ENCODE data around the gene ANKHD1. TPM values are rescaled to one million over a fixed set of nuclear protein-coding genes. Genes with fewer than 3 reads are reported as not detected.

The ANKHD1 gene, protein sequence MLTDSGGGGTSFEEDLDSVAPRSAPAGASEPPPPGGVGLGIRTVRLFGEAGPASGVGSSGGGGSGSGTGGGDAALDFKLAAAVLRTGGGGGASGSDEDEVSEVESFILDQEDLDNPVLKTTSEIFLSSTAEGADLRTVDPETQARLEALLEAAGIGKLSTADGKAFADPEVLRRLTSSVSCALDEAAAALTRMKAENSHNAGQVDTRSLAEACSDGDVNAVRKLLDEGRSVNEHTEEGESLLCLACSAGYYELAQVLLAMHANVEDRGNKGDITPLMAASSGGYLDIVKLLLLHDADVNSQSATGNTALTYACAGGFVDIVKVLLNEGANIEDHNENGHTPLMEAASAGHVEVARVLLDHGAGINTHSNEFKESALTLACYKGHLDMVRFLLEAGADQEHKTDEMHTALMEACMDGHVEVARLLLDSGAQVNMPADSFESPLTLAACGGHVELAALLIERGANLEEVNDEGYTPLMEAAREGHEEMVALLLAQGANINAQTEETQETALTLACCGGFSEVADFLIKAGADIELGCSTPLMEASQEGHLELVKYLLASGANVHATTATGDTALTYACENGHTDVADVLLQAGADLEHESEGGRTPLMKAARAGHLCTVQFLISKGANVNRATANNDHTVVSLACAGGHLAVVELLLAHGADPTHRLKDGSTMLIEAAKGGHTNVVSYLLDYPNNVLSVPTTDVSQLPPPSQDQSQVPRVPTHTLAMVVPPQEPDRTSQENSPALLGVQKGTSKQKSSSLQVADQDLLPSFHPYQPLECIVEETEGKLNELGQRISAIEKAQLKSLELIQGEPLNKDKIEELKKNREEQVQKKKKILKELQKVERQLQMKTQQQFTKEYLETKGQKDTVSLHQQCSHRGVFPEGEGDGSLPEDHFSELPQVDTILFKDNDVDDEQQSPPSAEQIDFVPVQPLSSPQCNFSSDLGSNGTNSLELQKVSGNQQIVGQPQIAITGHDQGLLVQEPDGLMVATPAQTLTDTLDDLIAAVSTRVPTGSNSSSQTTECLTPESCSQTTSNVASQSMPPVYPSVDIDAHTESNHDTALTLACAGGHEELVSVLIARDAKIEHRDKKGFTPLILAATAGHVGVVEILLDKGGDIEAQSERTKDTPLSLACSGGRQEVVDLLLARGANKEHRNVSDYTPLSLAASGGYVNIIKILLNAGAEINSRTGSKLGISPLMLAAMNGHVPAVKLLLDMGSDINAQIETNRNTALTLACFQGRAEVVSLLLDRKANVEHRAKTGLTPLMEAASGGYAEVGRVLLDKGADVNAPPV (N-terminal part only)
- total RNA-seq: 59.8 and 89.8 TPM in 2 replicates

DNA sequence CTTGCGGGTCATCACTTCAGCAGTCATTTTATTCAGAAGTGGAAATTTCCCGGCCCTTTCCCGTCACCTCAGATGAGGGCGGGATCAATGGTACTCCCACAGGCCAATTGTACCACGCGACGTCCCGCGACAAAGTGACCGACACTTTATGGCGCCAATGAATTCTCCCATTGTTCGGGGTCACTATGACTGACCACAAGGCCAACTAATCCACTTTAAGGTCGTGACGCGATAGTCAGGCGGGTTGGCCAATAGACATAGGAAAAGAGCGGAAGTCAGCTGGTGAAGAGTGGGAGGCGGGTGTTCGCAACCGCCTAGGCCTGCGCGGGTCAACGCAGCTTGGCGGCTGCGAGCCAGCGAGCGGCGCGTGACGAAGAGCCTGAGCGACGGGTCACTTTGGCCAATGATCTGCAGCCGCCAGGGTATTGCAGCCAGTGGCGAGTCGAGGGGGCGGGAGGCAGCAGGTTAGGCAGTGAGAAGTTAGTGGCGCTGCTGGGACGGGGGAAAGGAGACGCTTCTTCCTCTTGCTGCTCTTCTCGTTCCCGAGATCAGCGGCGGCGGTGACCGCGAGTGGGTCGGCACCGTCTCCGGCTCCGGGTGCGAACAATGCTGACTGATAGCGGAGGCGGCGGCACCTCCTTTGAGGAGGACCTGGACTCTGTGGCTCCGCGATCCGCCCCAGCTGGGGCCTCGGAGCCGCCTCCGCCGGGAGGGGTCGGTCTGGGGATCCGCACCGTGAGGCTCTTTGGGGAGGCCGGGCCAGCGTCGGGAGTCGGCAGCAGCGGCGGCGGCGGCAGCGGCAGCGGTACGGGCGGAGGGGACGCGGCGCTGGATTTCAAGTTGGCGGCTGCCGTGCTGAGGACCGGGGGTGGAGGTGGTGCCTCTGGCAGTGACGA, at the start of gene ANKHD1:
Gene ANKHD1, plus strand, starts transcription at position 472 of the 896 bp plus-strand sequence. Its CDS starts 135 bp downstream, at position 607.
- peak; percentile 100 for DNase-seq (ENCODE audit: low read depth, low spot score)

DNA sequence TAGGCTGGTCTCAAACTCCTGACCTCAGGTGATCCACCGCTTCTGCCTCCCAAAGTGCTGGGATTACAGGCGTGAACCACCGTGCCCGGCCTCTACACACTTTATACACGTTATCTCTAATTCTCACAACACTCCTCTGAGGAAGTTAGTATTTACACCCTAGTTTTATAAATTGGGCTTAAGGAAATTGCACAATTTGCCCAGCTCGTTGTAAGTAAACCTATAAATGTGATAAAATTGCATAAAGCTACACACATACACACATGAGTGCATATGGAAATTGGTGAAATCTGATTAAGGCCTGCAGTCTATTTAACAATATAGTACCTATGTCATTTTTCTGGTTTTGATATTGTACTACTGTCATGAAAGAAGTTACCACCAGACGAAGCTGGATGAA, 46.1 kb upstream of the ANKHD1 start:
- DNase-seq (ENCODE audit: low read depth, low spot score): no peak

DNA sequence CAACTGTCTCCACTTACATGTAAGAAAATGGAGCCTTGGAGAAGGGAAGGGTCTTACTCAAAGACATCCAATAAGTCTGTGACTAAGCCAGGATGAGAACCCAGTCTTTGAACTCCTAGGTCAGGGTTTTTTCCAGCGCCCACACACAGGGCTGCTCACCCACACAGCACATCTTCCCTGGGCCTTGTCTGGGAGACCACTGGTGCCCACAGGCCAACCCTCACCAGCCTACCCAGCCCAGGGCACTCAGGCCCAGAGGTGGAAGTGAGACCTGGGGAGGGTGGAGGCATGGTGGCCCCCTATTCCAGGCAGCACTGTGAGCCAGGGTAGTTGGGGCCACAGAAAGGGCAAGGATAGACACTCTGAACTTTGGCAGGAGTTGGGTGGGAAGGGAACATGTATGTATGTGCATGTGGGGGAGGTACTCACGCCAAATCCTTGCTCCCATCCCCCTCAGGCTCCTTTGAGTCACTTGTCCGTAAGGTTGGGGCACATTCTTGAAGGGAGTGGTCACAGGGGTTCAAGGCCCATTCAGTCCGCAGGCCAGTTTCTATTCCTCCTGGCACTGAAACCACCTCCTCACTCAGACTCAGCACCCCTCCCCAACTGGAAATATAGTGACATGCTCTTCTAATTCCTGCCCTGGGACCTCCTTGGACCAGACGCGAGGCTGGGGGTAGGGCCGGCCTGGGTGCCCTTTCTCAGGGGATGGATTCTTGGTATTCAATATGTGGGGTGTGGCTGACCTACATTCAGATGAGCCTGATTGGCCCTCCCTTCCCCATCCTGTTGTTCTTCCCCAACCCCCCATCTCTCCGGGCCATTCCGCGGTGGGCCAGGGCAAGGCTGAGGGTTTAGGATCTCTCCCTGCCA, 44.5 kb upstream of the ANKHD1 start:
- no peak for DNase-seq (ENCODE audit: low read depth, low spot score)

DNA sequence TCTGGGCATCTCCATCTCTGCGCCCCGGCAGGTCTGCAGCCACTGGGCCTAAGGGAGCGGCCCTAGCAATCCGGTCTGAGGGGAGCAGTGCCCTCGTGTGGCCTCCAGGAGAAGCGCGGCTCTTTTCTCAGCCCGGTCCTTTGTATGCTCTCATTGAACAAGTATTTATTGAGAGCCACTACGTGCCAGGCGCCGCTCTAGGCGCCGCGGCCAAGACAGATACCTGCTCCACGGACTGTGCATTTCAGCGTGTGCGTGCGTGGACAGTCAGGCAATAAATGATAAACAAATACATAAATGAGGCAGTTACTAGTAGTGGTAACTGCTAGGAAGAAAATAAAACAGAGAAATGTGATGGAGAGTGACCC, 43.9 kb upstream of the ANKHD1 start:
- peak; percentile 63 for DNase-seq (ENCODE audit: low read depth, low spot score)

DNA sequence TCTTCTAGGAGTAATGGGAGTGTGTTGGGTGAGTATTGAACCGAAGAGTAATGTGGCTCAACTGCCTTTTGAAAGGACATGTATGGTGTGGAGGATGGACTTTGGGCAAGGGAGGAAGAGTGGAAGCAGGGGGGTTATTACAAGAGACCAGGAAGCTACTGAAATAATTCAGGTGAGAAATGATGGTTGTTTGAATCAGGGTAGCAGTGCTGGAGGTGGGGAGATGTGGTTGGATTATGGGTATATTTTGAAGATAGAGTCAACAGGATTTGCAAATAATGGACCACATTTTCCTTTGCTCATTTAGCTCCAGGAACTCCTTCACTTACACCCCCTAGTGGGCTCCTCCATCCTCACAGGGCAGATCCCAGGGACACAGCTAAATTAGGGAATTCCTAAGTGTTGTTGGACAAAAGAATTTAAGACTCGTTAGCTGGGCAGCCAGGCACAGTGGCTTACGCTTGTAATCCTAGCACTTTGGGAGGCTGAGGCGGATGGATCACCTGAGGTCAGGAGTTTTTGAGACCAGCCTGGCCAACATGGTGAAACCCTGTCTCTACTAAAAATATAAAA, 42.8 kb upstream of the ANKHD1 start:
- DNase-seq (ENCODE audit: low read depth, low spot score): no peak

DNA sequence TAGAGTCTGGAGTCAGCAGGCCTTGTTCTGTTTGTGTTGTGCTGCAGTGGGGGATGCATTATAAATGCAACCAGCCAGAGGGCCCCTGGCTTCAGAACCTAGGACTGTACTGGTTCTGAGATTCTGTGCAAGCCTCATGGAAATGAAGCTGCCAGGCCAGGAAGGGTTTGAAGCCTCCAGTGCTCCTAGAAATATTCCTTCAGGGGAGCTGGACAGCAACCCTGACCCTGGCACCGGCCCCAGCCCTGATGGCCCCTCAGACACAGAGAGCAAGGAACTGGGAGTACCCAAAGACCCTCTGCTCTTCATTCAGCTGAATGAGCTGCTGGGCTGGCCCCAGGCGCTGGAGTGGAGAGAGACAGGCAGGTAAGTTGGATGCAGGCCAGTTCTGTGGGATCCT, 41.5 kb upstream of the ANKHD1 start, which contains the start of gene SLC4A9:
Gene SLC4A9, plus strand, starts transcription at position 94 of the 400 bp plus-strand sequence. Its CDS starts 43 bp downstream, at position 137.
- DNase-seq (ENCODE audit: low read depth, low spot score): no peak

DNA sequence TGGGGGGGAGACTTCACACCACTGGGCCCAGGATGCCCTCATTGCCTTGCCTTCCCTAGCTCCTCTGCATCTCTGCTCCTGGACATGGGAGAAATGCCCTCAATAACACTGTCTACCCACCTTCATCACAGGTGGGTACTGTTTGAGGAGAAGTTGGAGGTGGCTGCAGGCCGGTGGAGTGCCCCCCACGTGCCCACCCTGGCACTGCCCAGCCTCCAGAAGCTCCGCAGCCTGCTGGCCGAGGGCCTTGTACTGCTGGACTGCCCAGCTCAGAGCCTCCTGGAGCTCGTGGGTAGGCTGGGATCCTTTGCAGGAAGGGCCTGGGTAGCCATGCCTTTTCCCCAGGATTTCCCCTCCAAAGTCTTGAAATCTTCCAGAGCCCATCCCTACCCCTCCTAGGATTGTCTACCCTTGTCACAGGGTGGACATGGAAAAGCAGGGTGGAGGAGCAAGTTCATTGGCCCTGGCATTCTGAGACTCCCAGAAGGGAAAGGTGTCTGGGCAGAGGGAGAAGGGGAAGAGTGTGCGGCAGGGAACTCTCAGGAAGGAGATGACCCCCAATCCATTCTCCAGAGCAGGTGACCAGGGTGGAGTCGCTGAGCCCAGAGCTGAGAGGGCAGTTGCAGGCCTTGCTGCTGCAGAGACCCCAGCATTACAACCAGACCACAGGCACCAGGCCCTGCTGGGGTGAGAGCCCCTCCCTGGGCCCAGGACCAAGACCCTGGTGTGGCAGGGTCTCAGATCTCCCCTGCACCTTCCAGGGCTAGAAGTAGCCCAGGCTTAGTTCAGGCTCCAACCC, 40.8 kb upstream of the ANKHD1 start:
- no peak for DNase-seq (ENCODE audit: low read depth, low spot score)

DNA sequence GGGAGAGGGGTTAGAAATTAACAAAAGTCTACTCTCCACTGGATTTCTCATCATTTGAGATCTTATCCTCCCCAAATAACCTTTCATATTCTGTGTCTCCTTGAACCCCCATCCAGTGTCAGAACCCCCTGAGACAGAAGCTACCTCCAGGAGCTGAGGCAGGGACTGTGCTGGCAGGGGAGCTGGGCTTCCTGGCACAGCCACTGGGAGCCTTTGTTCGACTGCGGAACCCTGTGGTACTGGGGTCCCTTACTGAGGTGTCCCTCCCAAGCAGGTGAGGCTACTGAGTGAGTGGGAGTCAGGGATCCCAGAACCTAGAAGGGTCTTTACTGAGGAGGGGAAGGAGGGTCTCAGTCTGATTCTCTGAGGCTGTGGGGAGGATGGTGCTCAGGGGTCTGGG, 39.7 kb upstream of the ANKHD1 start:
- no peak for DNase-seq (ENCODE audit: low read depth, low spot score)

DNA sequence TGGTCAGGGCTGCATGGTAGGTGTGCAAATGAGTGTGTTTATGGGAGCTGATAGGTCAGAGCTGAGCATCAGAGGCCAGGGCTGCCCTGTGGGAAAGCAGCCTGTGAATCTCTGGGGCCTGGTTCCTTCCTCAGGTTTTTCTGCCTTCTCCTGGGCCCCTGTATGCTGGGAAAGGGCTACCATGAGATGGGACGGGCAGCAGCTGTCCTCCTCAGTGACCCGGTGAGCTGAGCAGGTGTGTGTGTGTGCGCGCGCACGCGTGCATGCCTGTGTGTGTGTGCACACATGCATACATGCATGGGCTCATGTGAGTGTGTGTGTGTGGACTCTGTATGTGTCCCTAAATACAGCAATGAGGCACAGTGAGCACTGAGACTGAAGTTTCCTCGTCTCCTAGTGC, 39.3 kb upstream of the ANKHD1 start:
- DNase-seq (ENCODE audit: low read depth, low spot score): no peak

DNA sequence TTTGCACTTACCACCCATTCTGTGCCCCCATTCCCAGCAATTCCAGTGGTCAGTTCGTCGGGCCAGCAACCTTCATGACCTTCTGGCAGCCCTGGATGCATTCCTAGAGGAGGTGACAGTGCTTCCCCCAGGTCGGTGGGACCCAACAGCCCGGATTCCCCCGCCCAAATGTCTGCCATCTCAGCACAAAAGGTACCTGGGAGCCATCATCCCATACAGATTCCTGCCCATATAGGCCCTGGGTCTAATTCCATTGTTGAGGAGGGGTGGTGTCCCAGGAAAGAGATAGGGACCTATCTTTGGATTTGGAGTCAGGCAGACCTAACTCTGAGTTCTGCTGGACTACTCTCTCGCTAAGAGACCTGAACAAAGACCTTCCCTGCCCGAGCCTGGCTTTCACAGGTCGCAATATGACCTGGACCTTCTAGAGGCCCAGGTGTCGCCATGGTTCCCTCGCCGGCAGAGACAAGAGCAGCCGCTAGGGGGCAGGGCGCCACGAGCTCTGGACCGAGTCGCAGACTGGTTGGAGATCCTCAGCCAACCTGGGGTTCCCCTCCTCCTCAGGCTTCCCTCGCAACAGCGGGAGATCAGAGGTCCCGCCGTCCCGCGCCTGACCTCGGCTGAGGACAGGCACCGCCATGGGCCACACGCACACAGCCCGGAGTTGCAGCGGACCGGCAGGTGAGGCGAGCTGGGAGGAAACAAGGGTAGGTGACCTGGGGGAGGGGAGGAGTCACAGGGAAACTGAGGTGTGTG, 38.6 kb upstream of the ANKHD1 start:
- DNase-seq (ENCODE audit: low read depth, low spot score): no peak

DNA sequence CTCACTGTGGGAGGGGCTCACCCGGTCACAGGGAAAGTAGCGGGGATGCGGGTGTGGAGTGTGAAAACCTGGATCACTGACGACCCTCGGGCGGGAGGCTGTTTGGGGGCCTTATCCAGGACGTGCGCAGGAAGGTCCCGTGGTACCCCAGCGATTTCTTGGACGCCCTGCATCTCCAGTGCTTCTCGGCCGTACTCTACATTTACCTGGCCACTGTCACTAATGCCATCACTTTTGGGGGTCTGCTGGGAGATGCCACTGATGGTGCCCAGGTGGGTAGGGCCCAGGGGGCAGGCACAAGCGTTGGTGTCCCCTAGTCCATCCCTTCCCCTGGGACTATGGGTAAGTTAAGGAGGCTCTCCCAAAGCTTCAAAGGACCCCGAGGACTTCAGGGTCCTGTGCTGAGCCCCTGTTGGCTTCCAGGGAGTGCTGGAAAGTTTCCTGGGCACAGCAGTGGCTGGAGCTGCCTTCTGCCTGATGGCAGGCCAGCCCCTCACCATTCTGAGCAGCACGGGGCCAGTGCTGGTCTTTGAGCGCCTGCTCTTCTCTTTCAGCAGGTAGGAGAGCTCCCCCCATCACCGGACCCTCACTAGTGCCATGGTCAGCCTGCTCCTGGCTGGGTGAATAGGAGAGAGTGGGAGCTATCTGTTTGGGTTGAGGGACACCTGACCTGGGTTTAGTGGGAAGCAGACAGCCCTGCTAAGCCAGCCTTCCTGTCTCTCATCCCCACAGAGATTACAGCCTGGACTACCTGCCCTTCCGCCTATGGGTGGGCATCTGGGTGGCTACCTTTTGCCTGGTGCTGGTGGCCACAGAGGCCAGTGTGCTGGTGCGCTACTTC, 37.8 kb upstream of the ANKHD1 start:
- DNase-seq (ENCODE audit: low read depth, low spot score): no peak

DNA sequence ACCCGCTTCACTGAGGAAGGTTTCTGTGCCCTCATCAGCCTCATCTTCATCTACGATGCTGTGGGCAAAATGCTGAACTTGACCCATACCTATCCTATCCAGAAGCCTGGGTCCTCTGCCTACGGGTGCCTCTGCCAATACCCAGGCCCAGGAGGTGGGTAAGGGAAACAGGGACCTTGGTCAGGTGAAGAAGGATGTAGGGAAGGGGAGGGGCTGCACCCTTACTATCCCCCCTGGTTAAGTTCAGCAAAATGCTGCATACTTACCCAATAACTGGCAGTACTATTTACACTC, 37.2 kb upstream of the ANKHD1 start:
- DNase-seq (ENCODE audit: low read depth, low spot score): no peak

DNA sequence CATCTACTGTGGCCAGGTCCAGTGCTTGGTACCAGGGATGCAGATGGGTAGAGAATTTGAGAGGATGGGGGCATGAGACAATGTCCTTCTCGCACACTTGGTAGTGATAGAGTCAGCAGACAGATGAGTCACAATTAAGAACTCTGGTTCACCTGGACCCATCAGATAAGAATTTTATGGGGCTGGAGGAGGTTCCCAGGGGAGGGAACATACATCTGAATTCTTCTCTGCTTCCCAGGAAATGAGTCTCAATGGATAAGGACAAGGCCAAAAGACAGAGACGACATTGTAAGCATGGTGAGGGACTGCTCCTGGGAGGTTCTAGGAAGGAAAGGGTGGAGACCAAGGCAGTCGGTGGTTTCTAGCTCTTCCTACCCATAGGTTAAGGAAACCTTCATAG, 36.4 kb upstream of the ANKHD1 start:
- DNase-seq (ENCODE audit: low read depth, low spot score): no peak

DNA sequence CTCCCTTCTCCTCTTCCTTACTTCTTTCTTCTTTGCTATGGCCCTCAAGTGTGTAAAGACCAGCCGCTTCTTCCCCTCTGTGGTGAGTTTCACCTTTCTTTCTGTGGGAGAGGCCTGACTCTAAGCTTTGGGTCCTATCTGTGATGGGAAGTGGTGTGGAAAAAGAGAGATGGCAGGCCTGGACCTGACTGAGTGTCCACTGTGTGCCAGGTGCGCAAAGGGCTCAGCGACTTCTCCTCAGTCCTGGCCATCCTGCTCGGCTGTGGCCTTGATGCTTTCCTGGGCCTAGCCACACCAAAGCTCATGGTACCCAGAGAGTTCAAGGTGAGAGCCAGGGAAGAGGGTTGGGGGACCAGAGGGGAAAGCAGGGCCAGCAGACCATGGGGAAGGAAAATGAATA, 35.7 kb upstream of the ANKHD1 start:
- no peak for DNase-seq (ENCODE audit: low read depth, low spot score)

DNA sequence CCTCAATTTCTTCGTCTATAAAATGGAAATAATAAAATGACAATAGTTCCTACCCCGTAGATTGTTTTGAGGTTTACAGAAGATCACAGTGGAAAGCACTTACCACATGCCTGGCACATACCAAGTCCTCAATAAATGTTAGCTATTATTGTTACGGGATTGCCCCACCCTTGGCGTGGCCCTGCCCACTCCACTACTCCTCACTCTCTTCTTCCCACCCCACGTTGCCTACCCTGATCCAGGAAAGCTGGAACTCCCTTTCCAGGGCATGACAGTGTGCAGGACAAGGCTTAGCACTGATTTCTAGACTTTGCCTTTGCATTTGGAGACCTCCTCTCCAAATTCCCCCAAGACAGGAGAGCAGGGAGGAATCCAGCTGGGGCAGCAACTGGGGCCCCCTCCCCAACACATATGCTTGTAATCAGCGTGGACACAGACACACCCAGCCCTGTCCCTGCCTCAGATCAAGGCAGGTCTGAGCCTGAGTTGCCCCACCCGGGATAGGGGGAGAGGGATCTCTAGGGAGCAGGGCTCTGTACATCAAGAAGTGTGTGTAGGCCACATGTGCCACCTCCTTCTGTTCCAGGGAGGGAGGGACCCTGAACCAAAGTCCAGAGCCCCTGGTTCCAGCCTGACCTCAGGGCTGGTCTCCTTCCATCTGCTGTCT, 34.9 kb upstream of the ANKHD1 start:
- DNase-seq (ENCODE audit: low read depth, low spot score): no peak

DNA sequence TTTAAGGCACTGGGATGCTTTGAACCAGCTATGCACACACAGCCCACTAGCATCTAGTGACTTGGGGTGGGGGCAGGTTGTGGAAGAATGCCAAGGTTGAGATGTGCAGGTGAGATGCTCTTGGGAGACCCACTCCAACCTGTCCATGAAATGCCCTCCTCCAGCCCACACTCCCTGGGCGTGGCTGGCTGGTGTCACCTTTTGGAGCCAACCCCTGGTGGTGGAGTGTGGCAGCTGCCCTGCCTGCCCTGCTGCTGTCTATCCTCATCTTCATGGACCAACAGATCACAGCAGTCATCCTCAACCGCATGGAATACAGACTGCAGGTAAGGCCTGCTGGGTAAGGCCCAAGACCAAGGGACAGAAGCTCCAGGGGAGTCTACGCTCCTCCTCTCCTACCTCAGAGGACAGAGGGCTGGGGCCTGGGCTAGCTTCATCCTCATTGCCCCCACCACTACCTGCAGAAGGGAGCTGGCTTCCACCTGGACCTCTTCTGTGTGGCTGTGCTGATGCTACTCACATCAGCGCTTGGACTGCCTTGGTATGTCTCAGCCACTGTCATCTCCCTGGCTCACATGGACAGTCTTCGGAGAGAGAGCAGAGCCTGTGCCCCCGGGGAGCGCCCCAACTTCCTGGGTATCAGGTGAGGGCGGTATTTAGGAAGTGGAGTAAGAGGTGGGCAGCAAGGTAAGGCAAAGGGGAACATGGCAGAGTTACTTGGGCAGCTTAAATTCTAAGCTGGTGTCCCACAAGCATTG, 34.2 kb upstream of the ANKHD1 start:
- no peak for DNase-seq (ENCODE audit: low read depth, low spot score)
